ENCODE results near the gene SCEL.

DNA sequence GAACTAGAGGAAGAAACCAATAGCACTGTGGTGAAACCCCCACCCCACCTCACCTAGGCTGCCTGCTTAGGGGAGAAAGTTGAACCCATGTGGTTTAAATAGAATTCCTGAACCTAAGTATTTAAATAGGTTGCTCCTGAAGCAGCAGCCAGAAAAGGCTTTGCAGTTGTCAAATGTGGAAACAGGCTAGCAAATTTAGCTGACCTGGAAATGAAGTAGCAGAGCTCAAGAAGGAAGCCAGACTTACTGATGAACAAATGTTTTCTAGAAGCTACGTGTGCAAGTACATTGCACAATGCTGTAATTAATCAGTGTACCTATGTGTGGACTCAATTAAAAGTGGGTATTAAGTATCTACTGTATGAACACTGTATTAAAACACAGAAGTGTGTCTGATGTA is 61.3 kb downstream of the SCEL start:
- TF ChIP-seq, protein P1, sequence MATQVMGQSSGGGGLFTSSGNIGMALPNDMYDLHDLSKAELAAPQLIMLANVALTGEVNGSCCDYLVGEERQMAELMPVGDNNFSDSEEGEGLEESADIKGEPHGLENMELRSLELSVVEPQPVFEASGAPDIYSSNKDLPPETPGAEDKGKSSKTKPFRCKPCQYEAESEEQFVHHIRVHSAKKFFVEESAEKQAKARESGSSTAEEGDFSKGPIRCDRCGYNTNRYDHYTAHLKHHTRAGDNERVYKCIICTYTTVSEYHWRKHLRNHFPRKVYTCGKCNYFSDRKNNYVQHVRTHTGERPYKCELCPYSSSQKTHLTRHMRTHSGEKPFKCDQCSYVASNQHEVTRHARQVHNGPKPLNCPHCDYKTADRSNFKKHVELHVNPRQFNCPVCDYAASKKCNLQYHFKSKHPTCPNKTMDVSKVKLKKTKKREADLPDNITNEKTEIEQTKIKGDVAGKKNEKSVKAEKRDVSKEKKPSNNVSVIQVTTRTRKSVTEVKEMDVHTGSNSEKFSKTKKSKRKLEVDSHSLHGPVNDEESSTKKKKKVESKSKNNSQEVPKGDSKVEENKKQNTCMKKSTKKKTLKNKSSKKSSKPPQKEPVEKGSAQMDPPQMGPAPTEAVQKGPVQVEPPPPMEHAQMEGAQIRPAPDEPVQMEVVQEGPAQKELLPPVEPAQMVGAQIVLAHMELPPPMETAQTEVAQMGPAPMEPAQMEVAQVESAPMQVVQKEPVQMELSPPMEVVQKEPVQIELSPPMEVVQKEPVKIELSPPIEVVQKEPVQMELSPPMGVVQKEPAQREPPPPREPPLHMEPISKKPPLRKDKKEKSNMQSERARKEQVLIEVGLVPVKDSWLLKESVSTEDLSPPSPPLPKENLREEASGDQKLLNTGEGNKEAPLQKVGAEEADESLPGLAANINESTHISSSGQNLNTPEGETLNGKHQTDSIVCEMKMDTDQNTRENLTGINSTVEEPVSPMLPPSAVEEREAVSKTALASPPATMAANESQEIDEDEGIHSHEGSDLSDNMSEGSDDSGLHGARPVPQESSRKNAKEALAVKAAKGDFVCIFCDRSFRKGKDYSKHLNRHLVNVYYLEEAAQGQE (IDR thresholded peaks at IDR 0.05; ENCODE audit: borderline replicate concordance): no peak
- TF ChIP-seq, protein P2, sequence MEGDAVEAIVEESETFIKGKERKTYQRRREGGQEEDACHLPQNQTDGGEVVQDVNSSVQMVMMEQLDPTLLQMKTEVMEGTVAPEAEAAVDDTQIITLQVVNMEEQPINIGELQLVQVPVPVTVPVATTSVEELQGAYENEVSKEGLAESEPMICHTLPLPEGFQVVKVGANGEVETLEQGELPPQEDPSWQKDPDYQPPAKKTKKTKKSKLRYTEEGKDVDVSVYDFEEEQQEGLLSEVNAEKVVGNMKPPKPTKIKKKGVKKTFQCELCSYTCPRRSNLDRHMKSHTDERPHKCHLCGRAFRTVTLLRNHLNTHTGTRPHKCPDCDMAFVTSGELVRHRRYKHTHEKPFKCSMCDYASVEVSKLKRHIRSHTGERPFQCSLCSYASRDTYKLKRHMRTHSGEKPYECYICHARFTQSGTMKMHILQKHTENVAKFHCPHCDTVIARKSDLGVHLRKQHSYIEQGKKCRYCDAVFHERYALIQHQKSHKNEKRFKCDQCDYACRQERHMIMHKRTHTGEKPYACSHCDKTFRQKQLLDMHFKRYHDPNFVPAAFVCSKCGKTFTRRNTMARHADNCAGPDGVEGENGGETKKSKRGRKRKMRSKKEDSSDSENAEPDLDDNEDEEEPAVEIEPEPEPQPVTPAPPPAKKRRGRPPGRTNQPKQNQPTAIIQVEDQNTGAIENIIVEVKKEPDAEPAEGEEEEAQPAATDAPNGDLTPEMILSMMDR (IDR thresholded peaks at IDR 0.05; ENCODE audit: poor library complexity, severe bottlenecking): no peak
- no peak for TF ChIP-seq EP300 (conservative IDR thresholded peaks at IDR 0.05; ENCODE audit: poor library complexity, severe bottlenecking)
- TF ChIP-seq RAD21 (conservative IDR thresholded peaks at IDR 0.05): no peak
- no peak for TF ChIP-seq POLR2AphosphoS5 (IDR thresholded peaks at IDR 0.05)
- TF ChIP-seq EZH2 (IDR thresholded peaks at IDR 0.05; ENCODE audit: borderline replicate concordance, insufficient read depth, low read length, poor library complexity, severe bottlenecking): no peak
- no peak for TF ChIP-seq TAF1 (IDR thresholded peaks at IDR 0.05; ENCODE audit: low read depth)
- TF ChIP-seq SMC3 (conservative IDR thresholded peaks at IDR 0.05; ENCODE audit: poor library complexity): no peak
- TF ChIP-seq MXI1 (conservative IDR thresholded peaks at IDR 0.05; ENCODE audit: poor library complexity, severe bottlenecking): no peak
